WTC11 (cell line): ENCODE results near the gene NKIRAS2. TPM values are rescaled to one million over a fixed set of nuclear protein-coding genes. Genes with fewer than 3 reads are reported as not detected.

ENCODE experiments used
- ATAC-seq: fragments of 200-7000 bp; cut with Tn5 transposase; 2 replicates; pipeline ENCODE4 v1.10.0; 2021; ENCODE audit warnings: mild to moderate bottlenecking, moderate library complexity
- CTCF ChIA-PET: fragments of 300-600 bp; sonication (Branson Sonifier 250); formaldehyde crosslinking; loops from one replicate; lab custom pipeline; 2021; ENCODE audit warnings: antibody characterized with exemption; lab: Charles Lee
- POLR2A ChIA-PET: fragments of 350-600 bp; sonication (Branson Sonifier 250); formaldehyde crosslinking; loops from one replicate; lab custom pipeline; 2021; ENCODE audit warnings: antibody characterized with exemption; lab: Charles Lee
- DNase-seq: peaks from one replicate; pipeline ENCODE4 v3.0.0; 2021; ENCODE audit warnings: low spot score
- H3K27ac Mint-ChIP-seq: 2 replicates; pipeline ENCODE4 v1.8.0; 2021; ENCODE audit warnings: mixed read lengths
- H3K27me3 Mint-ChIP-seq: 2 replicates; pipeline ENCODE4 v1.8.0; 2021; ENCODE audit warnings: low read depth, mild to moderate bottlenecking, moderate library complexity, mixed read lengths
- H3K36me3 Mint-ChIP-seq: 2 replicates; pipeline ENCODE4 v1.8.0; 2021; ENCODE audit warnings: mixed read lengths
- H3K4me1 Mint-ChIP-seq: 2 replicates; pipeline ENCODE4 v1.8.0; 2022; ENCODE audit warnings: mixed read lengths
- H3K4me3 Mint-ChIP-seq: 2 replicates; pipeline ENCODE4 v1.8.0; 2021; ENCODE audit warnings: mild to moderate bottlenecking, moderate library complexity, mixed read lengths
- H3K9me3 Mint-ChIP-seq: 2 replicates; pipeline ENCODE4 v1.8.0; 2021; ENCODE audit warnings: mixed read lengths
- ATF3 ChIP-seq: sonication (generic); formaldehyde crosslinking; conservative IDR thresholded peaks from 2 replicates; pipeline ENCODE4 v1.8.1; 2022; ENCODE audit warnings: mild to moderate bottlenecking, missing genetic modification reagents
- CBFB ChIP-seq: sonication (generic); formaldehyde crosslinking; IDR thresholded peaks from 2 replicates; pipeline ENCODE4 v1.8.1; 2022; ENCODE audit warnings: mild to moderate bottlenecking, low read depth, missing genetic modification reagents
- GABPB1 ChIP-seq: sonication (generic); formaldehyde crosslinking; IDR thresholded peaks from 2 replicates; pipeline ENCODE4 v1.8.1; 2023; ENCODE audit warnings: mild to moderate bottlenecking, missing genetic modification reagents
- GRHL2 ChIP-seq: fragments of 250-450 bp; sonication (Bioruptor Pico); IDR thresholded peaks from 2 replicates; pipeline ENCODE4 v1.8.0; 2022; ENCODE audit warnings: mild to moderate bottlenecking, moderate library complexity; ENCODE audit not compliant: insufficient replicate concordance, severe bottlenecking
- HMGA2 ChIP-seq: fragments of 250-450 bp; sonication (Bioruptor Pico); IDR thresholded peaks from 2 replicates; pipeline ENCODE4 v1.4.0; 2021; ENCODE audit warnings: mild to moderate bottlenecking, moderate library complexity
- MYBL2 ChIP-seq: sonication (generic); formaldehyde crosslinking; IDR thresholded peaks from 2 replicates; pipeline ENCODE4 v1.8.1; 2023; ENCODE audit warnings: mild to moderate bottlenecking, moderate library complexity, missing genetic modification reagents
- PRRX2 ChIP-seq: fragments of 250-450 bp; sonication (Bioruptor Pico); IDR thresholded peaks from 2 replicates; pipeline ENCODE4 v1.8.0; 2021; ENCODE audit warnings: mild to moderate bottlenecking
- RELA ChIP-seq: sonication (generic); formaldehyde crosslinking; IDR thresholded peaks from 2 replicates; pipeline ENCODE4 v1.8.1; 2022; ENCODE audit warnings: missing genetic modification reagents, mild to moderate bottlenecking, borderline replicate concordance
- TEAD4 ChIP-seq: sonication (generic); formaldehyde crosslinking; IDR thresholded peaks from 2 replicates; pipeline ENCODE4 v1.8.0; 2022; ENCODE audit warnings: mild to moderate bottlenecking, missing genetic modification reagents
- ZNF232 ChIP-seq: sonication (generic); formaldehyde crosslinking; IDR thresholded peaks from 2 replicates; pipeline ENCODE4 v1.8.0; 2022; ENCODE audit warnings: mild to moderate bottlenecking, missing genetic modification reagents
- ZNF416 ChIP-seq: fragments of 250-450 bp; sonication (Bioruptor Pico); IDR thresholded peaks from 2 replicates; pipeline ENCODE4 v1.9.0; 2021; ENCODE audit warnings: mild to moderate bottlenecking, inconsistent platforms
- ZNF423 ChIP-seq: fragments of 250-450 bp; sonication (Bioruptor Pico); IDR thresholded peaks from 2 replicates; pipeline ENCODE4 v2.1.2; 2022; ENCODE audit warnings: mild to moderate bottlenecking, moderate library complexity
- total RNA-seq: library from RNA; stranded (reverse); gene quantifications from 3 replicates; pipeline ENCODE4 v1.2.3, GENCODE V29; 2021
- TF ChIP-seq, protein P1 (sequence below): sonication (generic); formaldehyde crosslinking; conservative IDR thresholded peaks from 2 replicates; pipeline ENCODE4 v1.8.1; 2023; ENCODE audit warnings: mild to moderate bottlenecking, low read depth, missing genetic modification reagents, moderate library complexity
- TF ChIP-seq, protein P2 (sequence below): fragments of 250-450 bp; sonication (Bioruptor Pico); IDR thresholded peaks from 2 replicates; pipeline ENCODE4 v1.9.0; 2021; ENCODE audit warnings: mild to moderate bottlenecking
- TF ChIP-seq, protein P3 (sequence below): sonication (generic); formaldehyde crosslinking; IDR thresholded peaks from 2 replicates; pipeline ENCODE4 v1.8.1; 2023; ENCODE audit warnings: mild to moderate bottlenecking, missing genetic modification reagents

Gene NKIRAS2
- total RNA-seq, 1 experiment from 2014 or later, result 36.1 TPM

DNA sequence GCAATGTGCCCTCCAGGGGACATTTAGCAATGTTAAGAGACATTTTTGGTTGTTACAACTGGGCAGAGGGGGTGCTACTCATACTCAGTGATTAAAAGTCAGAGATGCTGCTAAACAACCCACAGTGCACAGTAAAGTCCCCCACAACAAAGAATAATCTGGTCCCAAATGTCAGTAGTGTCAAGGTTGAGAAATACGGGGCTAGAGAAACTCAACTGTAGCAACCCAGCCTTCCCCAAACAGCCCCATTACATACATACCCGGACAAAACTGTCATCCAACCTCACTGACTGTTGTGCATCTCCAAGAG, 23.1 kb upstream of the NKIRAS2 start (continued):
- TF ChIP-seq, protein P1, sequence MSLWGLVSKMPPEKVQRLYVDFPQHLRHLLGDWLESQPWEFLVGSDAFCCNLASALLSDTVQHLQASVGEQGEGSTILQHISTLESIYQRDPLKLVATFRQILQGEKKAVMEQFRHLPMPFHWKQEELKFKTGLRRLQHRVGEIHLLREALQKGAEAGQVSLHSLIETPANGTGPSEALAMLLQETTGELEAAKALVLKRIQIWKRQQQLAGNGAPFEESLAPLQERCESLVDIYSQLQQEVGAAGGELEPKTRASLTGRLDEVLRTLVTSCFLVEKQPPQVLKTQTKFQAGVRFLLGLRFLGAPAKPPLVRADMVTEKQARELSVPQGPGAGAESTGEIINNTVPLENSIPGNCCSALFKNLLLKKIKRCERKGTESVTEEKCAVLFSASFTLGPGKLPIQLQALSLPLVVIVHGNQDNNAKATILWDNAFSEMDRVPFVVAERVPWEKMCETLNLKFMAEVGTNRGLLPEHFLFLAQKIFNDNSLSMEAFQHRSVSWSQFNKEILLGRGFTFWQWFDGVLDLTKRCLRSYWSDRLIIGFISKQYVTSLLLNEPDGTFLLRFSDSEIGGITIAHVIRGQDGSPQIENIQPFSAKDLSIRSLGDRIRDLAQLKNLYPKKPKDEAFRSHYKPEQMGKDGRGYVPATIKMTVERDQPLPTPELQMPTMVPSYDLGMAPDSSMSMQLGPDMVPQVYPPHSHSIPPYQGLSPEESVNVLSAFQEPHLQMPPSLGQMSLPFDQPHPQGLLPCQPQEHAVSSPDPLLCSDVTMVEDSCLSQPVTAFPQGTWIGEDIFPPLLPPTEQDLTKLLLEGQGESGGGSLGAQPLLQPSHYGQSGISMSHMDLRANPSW (CRISPR knock-in tag), result no peak
- TF ChIP-seq CBFB (CRISPR knock-in tag), result no peak

GRCh38 chr17:41998497-41998896, 21.4 kb upstream of the NKIRAS2 start:
- no peak overlapping the region for H3K4me3 Mint-ChIP-seq
- DNase-seq (no peak), ATAC-seq (no peak)
- CTCF ChIA-PET, result no interaction called here
- H3K27me3 Mint-ChIP-seq, result no peaks in the 10 kb centered on the region; the same call in 1 of the 2 replicates
- H3K27ac Mint-ChIP-seq, result no peak overlapping the region
- POLR2A ChIA-PET, result no interaction called here
- no peaks in the 10 kb centered on the region for H3K4me1 Mint-ChIP-seq
- no peaks in the 10 kb centered on the region for H3K9me3 Mint-ChIP-seq
- H3K36me3 Mint-ChIP-seq, result peaks cover 81% of the 10 kb centered on the region
- TF ChIP-seq ATF3 (CRISPR knock-in tag) (no peak), ZNF416 (CRISPR knock-in tag) (no peak), PRRX2 (CRISPR knock-in tag) (no peak), TEAD4 (CRISPR knock-in tag) (no peak), HMGA2 (no peak), MYBL2 (CRISPR knock-in tag) (no peak), RELA (CRISPR knock-in tag) (no peak), ZNF423 (no peak), GABPB1 (CRISPR knock-in tag) (no peak)
- TF ChIP-seq, protein P2, sequence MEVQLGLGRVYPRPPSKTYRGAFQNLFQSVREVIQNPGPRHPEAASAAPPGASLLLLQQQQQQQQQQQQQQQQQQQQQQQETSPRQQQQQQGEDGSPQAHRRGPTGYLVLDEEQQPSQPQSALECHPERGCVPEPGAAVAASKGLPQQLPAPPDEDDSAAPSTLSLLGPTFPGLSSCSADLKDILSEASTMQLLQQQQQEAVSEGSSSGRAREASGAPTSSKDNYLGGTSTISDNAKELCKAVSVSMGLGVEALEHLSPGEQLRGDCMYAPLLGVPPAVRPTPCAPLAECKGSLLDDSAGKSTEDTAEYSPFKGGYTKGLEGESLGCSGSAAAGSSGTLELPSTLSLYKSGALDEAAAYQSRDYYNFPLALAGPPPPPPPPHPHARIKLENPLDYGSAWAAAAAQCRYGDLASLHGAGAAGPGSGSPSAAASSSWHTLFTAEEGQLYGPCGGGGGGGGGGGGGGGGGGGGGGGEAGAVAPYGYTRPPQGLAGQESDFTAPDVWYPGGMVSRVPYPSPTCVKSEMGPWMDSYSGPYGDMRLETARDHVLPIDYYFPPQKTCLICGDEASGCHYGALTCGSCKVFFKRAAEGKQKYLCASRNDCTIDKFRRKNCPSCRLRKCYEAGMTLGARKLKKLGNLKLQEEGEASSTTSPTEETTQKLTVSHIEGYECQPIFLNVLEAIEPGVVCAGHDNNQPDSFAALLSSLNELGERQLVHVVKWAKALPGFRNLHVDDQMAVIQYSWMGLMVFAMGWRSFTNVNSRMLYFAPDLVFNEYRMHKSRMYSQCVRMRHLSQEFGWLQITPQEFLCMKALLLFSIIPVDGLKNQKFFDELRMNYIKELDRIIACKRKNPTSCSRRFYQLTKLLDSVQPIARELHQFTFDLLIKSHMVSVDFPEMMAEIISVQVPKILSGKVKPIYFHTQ (CRISPR knock-in tag), result no peak

DNA sequence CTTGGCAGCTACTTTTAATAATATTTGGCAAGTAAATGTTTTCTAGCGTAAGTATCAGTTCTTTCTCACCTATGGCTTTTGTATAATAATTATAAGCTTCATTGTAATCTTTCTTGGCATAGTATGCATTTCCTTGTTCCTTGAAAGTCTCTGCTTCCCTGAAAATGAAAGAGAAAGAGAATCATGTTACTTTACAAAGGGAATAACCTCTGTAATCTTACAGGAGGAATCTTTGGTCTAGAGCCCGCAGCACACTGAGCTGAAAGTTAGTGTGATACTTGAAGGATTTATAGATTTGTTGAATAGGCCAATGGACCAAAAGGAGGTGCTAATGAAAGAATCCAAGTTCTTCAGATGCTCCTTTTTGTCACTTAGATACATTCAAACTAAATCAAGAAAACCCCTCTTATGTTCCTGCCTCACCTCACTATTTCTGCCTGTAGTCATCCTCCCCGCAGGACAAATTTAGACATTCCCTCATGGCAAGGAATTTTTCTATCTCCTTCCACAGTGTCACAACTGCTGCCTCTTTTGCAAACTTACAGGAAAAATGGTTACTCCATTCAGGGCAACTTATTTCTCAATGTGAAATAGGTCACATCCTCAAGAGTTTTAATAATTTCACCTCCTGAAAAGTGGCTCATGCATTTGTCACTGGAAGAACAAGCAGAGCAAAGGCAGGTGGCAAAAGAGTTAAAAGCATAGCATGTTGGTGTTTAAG, 19.3 kb upstream of the NKIRAS2 start:
- CTCF ChIA-PET, result no interaction called here
- no peak overlapping the region for H3K27ac Mint-ChIP-seq
- TF ChIP-seq, protein P3, sequence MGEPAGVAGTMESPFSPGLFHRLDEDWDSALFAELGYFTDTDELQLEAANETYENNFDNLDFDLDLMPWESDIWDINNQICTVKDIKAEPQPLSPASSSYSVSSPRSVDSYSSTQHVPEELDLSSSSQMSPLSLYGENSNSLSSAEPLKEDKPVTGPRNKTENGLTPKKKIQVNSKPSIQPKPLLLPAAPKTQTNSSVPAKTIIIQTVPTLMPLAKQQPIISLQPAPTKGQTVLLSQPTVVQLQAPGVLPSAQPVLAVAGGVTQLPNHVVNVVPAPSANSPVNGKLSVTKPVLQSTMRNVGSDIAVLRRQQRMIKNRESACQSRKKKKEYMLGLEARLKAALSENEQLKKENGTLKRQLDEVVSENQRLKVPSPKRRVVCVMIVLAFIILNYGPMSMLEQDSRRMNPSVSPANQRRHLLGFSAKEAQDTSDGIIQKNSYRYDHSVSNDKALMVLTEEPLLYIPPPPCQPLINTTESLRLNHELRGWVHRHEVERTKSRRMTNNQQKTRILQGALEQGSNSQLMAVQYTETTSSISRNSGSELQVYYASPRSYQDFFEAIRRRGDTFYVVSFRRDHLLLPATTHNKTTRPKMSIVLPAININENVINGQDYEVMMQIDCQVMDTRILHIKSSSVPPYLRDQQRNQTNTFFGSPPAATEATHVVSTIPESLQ (CRISPR knock-in tag), result no peak
- TF ChIP-seq GRHL2 (CRISPR knock-in tag), result no peak
- TF ChIP-seq ZNF232 (CRISPR knock-in tag), result no peak
- no peak for TF ChIP-seq HMGA2
- POLR2A ChIA-PET, result no interaction called here
- H3K4me3 Mint-ChIP-seq, result no peak overlapping the region
- H3K4me1 Mint-ChIP-seq, result no peaks in the 10 kb centered on the region
- no peak for ATAC-seq
- no peaks in the 10 kb centered on the region; the same call in 1 of the 2 replicates for H3K27me3 Mint-ChIP-seq
- H3K9me3 Mint-ChIP-seq, result no peaks in the 10 kb centered on the region
- H3K36me3 Mint-ChIP-seq, result peaks cover 63% of the 10 kb centered on the region
- DNase-seq, result no peak
